SK-N-MC (cell line): Measurements from ENCODE around the gene SEC24C.
"Not testable (repeated sequence)": the region's sequence is repeated elsewhere in the genome, so short reads cannot be mapped to it uniquely, and the experiment has no call there.

Experiments used
- EZH2 ChIP-seq: fragments of 200-600 bp; sonication (generic); IDR thresholded peaks from one replicate; pipeline ENCODE4 v1.6.1; 2017; ENCODE audit warnings: antibody characterized with exemption
- POLR2AphosphoS5 ChIP-seq: IDR thresholded peaks from 2 replicates; pipeline ENCODE4 v1.6.1; 2012; ENCODE audit warnings: mild to moderate bottlenecking, low read depth, low read length, borderline replicate concordance

DNA sequence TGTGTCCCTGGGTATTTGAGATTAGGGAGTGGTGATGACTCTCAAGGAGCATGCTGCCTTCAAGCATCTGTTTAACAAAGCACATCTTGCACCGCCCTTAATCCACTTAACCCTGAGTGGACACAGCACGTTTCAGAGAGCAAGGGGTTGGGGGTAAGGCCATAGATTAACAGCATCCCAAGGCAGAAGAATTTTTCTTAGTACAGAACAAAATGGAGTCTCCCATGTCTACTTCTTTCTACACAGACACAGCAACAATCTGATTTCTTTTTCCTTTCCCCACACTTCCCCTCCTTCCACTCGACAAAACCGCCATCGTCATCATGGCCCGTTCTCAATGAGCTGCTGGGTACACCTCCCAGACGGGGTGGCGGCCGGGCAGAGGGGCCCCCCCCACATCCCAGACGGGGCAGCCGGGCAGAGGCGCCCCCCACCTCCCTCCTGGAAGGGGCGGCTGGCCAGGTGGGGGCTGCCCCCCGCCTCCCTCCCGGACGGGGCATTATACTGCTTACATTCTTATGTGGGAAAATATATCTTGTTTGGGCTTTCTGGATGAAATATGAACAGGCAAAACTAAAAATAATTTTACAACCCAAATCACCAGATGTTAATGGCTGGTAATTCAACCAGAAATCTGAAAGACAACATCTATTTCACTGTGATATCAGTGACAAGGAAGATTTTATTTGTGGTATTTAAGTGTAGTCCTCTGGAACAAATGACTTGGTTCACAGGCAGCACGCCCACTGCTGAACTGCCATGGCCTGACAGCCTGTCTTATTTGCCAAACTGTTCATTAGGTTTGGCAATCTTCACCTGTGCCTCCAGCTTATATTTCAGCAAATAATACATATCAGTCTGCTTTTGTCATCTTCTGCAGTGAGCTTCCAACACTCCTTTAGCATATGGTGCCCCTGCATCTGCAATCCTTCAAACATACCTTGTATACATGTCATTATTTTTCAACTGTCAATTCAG lies 28.7 kb upstream of the SEC24C start:
- TF ChIP-seq POLR2AphosphoS5, EZH2: not testable (repeated sequence)
